ENCODE measurements around the gene PSMC3. TPM values are rescaled to one million over a fixed set of nuclear protein-coding genes. Genes with fewer than 3 reads are reported as not detected.
A peak's percentile ranks its signal among the peaks of the same experiment; 100 is the strongest.

PSMC3 gene
- total and polyA plus RNA-seq, 9 of the 15 experiments (the other 6 are each of a cell fraction or from before 2014, with no cell fraction given), result 44.3 to 324 (median 240) TPM

DNA sequence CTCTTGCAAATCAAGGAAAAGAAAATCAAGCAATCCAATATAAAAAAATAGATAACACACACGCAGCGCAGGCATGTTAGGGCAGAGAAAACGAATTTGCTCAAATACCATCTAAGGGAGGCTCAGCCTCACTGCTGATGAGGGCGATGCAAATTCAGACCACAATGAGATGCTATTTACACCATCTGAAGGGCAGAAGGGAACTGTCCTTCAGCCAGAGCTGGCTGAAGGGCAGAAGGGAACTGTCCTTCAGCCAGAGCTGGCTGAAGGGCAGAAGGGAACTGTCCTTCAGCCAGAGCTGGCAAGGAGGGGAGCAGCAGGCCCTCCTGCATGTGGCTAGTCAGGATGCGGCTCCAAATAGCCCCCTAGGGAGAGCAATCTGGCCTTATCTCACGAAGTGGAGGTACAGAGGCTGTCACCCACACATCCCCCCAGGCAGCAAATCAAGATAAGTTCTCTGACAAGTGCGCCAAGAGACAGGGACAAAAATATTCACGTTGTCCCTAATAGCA, 25.4 kb downstream of the PSMC3 start:
- Histone ChIP-seq H3K9ac (ENCODE audit: insufficient read depth in 1 of 2, low read depth in 2 of 2, low read length in 2 of 2) (peak overlapping the region; percentile 64 to 85; a peak in 3 of 4 replicates), H3K4me2 (ENCODE audit: insufficient read depth, low read length) (peak overlapping the region; percentile 79), H3K36me3 (ENCODE audit: control insufficient read depth, insufficient read depth, low read length) (no peaks in the 10 kb centered on the region), H3K4me1 (replicated peaks in 1 of 2; ENCODE audit: control insufficient read depth in 2 of 2, insufficient read depth in 2 of 2, low read length in 2 of 2) (peaks cover 25 to 37% of the 10 kb centered on the region in 2 experiments), H3K27ac (ENCODE audit: extremely low read depth, low read depth, low read length) (peak overlapping the region; percentile 75), H4K20me1 (replicated peaks; ENCODE audit: control insufficient read depth, insufficient read depth, low read length) (no peaks in the 10 kb centered on the region), H3K4me3 (peak overlapping the region; percentile 43; the same call in 1 of the 2 replicates), H3K79me2 (ENCODE audit: control insufficient read depth, insufficient read depth, low read length) (no peaks in the 10 kb centered on the region), H2AFZ (ENCODE audit: low read depth, low read length) (peak overlapping the region; percentile 69), H3K9me3 (replicated peaks; ENCODE audit: control insufficient read depth, insufficient read depth, low read depth, low read length) (no peaks in the 10 kb centered on the region), H3K27me3 (ENCODE audit: control insufficient read depth in 2 of 2, insufficient read depth in 2 of 2, low read length in 2 of 2) (no peaks in the 10 kb centered on the region), H3K9me1 (ENCODE audit: control insufficient read depth, insufficient read depth, low read length) (no peaks in the 10 kb centered on the region)
- ATAC-seq, result peak; percentile 41
- BruUV-seq (replicated peaks), result no TSS peak
- POLR2A ChIA-PET, result interaction anchor here (0.6 to 1.5 kb wide), 2 partner anchors 22 to 26 kb away, joined by 3 read pairs; no protein-coding TSS in a partner anchor
- DNase-seq (ENCODE audit: extremely low read depth in 1 of 4, low spot score in 3 of 4), result peak in 3 of 4 experiments; percentile 40 to 61 (median 45)
- intact Hi-C loops (cut with micrococcal nuclease), result loop anchor here (10.0 kb wide), 1 partner anchor 46 kb away; the partner anchor contains the start of gene MYBPC3
- in situ Hi-C loops (cut with MboI), result no loop called here
- CTCF ChIA-PET (ENCODE audit: low intra/inter-chr PET ratio), result no interaction called here
- FAIRE-seq, result peak; percentile 60
- 5% methylated on average over 8 of the region's 8 CpGs for WGBS (ENCODE audit: insufficient coverage, low coverage, missing lambda C conversion rate)
- TF ChIP-seq NFIX (CRISPR knock-in tag; IDR thresholded peaks at IDR 0.05; ENCODE audit: low read depth), result no peak
- TF ChIP-seq CTBP1 (IDR thresholded peaks at IDR 0.05; ENCODE audit: borderline replicate concordance), result peak; percentile 65; the same call in 1 of the 2 replicates
- 0 out of 2 replicates have a peak, but pooled peaks have one; percentile 49 for TF ChIP-seq SMARCA5 (IDR thresholded peaks at IDR 0.05)
- no peak for TF ChIP-seq HMGN3 (IDR thresholded peaks at IDR 0.05; ENCODE audit: borderline replicate concordance, extremely low read depth, insufficient read length, low read depth, low read length)
- TF ChIP-seq, protein P1, sequence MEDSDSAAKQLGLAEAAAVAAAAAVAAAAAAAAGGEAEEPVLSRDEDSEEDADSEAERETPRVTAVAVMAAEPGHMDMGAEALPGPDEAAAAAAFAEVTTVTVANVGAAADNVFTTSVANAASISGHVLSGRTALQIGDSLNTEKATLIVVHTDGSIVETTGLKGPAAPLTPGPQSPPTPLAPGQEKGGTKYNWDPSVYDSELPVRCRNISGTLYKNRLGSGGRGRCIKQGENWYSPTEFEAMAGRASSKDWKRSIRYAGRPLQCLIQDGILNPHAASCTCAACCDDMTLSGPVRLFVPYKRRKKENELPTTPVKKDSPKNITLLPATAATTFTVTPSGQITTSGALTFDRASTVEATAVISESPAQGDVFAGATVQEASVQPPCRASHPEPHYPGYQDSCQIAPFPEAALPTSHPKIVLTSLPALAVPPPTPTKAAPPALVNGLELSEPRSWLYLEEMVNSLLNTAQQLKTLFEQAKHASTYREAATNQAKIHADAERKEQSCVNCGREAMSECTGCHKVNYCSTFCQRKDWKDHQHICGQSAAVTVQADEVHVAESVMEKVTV (CRISPR knock-in tag; IDR thresholded peaks at IDR 0.05), result no peak
- no peak for TF ChIP-seq ELF2 (CRISPR knock-in tag; IDR thresholded peaks at IDR 0.05)
- TF ChIP-seq STAT5A (IDR thresholded peaks at IDR 0.05; ENCODE audit: borderline replicate concordance, low read length), result peak; percentile 42; the same call in 1 of the 2 replicates
- TF ChIP-seq SRSF7 (optimal IDR thresholded peaks at IDR 0.05; ENCODE audit: low read depth, low read length), result no peak
- TF ChIP-seq POLR3A (IDR thresholded peaks at IDR 0.05; ENCODE audit: borderline replicate concordance, extremely low read depth, insufficient read depth, insufficient read length), result no peak
- no peak for TF ChIP-seq PCBP1 (IDR thresholded peaks at IDR 0.05; ENCODE audit: low read depth, low read length, poor library complexity, severe bottlenecking)
- no peak for TF ChIP-seq ZC3H4 (CRISPR knock-in tag; IDR thresholded peaks at IDR 0.05; ENCODE audit: borderline replicate concordance)
- TF ChIP-seq PHB2 (IDR thresholded peaks at IDR 0.05; ENCODE audit: low read depth), result no peak
- no peak for TF ChIP-seq ETS2 (tag; IDR thresholded peaks at IDR 0.05; ENCODE audit: borderline replicate concordance, poor library complexity, severe bottlenecking)
- TF ChIP-seq CBFA2T2 (conservative IDR thresholded peaks at IDR 0.05), result peak; percentile 35
- no peak for TF ChIP-seq FOXP1 (CRISPR knock-in tag; IDR thresholded peaks at IDR 0.05)
- peak; percentile 45; the same call in 1 of the 2 replicates for TF ChIP-seq EP300 (IDR thresholded peaks at IDR 0.05; ENCODE audit: low read length)
- TF ChIP-seq CHCHD3 (CRISPR knock-in tag; IDR thresholded peaks at IDR 0.05), result no peak
- TF ChIP-seq RBFOX2 (IDR thresholded peaks at IDR 0.05; ENCODE audit: low read depth, low read length), result no peak
- no peak for TF ChIP-seq ZBED1 (IDR thresholded peaks at IDR 0.05)
- TF ChIP-seq POLR3G (IDR thresholded peaks at IDR 0.05; ENCODE audit: extremely low read depth, insufficient read length, insufficient replicate concordance), result no peak
